Islet of Langerhans (tissue), 1 donor: ENCODE measurements around the gene B3GNT2.
"Not testable (repeated sequence)": the region's sequence is repeated elsewhere in the genome, so short reads cannot be mapped to it uniquely, and the experiment has no call there.

Experiments
- FAIRE-seq: peaks from one replicate; lab custom pipeline; 2011; peaks lifted over from hg19 to GRCh38; lab: Jason Lieb, UNC

Gene B3GNT2

DNA sequence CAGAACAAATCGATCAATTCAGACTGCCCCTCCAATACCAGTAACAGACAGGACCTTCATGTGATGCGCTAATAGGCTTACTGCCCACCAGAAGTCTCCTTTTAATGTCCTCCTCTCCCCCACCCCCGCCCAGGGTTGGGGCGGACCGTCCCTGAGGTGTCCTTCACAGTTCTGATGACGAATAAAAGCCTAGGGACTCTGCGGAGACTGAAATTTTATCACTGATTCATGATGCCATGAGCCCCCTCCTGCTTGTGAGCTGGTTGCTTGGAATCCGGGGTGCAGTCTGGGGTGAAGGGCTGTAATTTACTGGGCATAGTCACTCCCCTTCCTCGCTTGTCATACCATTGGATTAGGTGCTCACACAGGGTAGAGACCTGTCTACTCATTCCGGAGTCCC is 42.3 kb downstream of the B3GNT2 start:
- no peak for FAIRE-seq

DNA sequence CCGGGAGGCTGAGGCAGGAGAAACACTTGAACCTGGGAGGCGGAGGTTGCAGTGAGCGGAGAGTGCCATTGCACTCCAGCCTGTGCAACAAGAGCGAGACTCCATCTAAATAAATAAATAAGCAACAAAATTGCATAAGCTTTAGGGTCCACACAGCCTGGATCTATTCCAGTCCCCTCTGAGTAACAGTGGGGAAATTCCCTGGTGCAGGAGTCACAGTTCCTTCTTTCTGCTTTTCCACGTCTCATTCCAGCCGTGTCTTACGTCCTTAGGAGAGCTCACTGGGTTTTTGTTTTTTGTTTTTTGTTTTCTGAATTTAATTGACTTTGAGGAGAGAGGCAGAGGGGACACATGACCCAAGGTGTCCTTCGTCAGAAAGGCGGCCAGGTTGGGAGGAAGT is 44.6 kb downstream of the B3GNT2 start:
- no peak for FAIRE-seq

DNA sequence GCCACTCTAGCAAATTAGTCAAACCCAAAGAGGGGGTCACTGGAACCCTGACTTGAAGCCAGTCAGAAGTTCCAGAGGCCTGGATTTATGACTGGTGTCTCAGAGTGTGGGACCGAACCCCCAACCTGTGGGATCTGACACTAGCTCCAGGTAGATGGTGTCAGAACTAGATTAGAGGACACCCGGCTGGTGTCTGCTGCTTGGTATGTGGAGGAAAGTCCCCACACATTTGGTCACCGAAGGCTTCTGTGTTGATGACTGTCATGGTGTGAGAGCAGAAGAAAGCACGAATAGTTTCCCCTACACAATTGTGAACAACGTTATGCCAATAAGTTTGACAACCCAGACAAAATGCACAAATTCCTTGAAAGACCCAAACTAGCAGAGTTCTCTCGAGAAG is 48.1 kb downstream of the B3GNT2 start:
- no peak for FAIRE-seq

DNA sequence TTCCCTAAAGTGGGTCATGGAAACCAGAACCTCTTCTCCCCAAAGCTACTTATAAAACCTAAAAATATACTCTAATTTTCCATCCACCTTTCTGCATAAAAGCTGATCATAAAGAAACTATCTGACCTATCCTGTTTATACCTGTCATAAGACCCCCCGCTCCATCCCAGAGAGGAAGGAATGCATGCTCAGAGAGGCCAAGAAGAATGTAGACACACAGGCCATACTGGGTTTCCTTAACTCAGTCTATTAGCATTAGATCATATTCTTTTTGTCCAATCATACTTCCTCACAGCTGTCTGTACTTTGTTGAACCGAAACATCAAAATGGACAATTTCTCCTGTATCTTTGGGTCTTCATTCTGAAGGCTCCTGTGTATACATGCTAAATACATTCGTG is 52.3 kb downstream of the B3GNT2 start:
- FAIRE-seq: no peak

DNA sequence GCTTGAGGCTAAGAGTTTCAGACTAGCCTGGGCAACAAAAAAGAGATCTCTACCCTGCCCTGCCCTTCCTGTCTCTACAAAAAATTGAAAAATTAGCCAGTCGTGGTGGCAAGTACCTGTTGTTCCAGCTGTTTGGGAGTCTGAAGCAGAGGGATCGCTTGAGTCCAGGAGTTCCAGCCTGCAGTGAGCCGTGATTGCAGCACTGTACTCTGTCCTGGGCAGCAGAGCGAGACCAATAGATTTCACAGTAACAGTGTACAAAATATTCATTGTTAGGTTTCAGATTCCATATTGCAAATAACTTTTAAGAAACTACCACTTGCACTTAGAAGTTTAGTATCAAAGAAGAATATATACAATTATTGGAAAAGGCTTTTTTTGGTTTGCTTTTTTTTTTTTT is 54.3 kb downstream of the B3GNT2 start:
- FAIRE-seq: no peak

DNA sequence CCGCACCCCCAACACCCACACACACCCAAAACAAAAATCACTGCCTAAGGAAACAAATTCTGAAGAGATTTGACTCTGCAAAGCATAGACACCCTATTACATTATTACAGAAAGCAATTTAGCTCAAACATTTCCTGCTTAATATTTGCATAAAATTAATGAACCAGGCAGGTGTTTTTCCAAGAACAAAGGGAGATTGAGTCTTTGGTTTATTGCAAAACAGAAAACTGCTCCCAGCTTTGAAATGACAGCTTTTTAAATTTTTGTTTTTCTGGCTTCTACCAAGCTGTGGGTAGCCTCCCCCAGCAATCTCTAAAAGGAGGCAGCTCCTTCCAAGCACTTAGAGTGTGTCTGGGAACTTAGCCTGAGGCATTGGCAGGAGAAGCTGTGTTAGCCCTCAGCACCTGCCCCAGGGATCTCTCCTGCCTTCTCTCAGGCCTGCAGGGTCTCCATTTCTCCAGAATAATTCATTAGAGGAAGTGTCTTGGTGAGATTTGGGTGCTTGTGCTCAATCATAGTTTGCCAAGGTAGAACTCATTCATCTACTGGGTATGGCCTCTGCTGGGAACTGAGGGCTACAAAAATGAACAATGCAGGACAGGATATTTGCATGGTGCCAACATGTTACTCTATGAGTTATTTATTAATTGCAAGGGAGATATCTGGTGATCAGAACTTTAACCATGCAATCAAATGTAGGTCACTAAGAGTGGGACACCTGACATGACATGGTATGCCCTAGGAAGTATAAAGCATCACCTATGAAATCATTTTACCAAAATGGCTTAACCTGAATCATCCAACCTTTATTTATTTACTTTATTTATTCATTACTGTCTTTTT is 58.7 kb downstream of the B3GNT2 start:
- FAIRE-seq: no peak

DNA sequence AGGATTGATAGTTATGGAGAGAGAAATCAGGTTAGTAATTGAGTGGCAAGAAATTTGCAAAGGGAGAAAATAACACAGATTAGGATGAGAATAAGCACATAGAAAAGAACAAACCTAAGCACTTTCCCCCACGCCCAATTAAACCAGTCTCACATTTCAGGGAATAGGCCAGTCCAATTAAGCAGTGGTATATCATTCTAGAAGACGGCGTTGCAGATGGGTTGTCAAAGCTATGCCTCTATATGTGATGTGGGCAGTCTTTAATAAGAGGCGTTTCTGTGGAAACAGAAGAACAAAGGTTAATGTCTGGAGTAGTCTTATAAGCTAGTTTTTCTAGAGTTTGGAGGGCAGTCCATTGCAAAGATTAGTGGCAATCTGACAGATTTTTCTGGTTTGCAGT is 61.6 kb downstream of the B3GNT2 start:
- FAIRE-seq: no peak

DNA sequence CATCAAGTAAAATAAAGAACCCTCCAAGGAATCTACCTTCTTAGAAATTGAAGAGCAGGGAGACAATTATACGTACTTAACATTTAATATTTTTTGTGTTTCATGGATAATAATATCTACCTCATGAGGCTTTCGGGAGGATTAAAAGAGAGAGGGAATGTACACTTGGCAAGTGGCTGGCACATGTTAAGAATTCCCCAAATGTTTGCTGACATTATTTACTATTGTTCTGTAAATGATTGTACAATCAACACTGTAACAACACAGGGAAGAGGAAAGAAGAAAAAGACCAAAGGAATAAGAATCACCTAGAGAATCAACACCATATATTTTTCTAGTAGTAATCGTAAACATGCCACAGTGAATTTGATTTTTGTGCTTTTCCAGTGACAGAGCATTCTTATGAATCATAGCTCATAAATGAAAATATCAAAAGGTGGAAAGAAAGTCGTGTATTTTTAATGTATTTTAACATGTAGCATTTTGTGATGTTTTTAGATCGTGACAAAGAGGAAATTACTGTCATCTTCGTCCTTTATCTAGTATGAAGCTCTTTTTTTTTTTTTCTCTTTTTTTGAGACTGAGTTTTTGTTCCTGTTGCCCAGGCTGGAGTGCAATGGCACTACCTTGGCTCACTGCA is 67.3 kb downstream of the B3GNT2 start:
- FAIRE-seq: no peak

DNA sequence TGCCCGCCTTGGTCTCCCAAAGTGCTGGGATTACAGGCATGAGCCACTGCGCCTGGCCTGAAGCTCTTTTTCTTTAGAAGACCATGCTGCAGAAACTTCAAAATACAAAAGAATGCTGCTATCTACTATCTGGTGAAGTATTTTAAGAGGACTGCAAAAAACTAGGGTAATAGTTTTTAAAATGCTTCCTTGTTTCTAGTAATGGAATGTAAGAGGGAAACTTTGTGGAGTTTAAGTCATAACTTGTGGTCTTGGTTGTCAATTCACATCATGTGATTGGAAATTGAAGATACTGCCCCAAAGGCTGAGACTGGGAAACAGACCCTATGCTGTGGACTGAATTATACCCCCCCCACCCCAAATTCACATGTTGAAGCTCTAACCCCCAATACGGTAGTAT is 68.3 kb downstream of the B3GNT2 start:
- FAIRE-seq: no peak

DNA sequence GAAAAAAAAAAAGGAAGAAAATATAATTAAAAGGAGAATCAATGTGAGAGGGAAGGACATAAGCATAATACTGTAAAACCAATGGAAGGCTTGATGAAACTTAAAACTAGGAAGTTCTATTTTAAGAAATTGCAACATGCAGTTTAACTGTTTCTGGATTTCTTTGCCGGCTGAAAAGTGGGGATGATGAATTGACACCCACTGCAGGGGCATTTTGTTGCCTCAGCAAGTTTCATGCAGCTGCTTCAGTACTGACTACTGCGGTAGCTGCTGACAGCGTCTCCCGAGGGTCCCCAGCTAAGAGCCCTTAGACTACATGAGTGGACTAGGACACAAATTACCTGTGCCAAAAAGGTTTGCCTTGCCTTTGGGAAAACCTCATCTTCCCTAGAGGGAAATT is 69.2 kb downstream of the B3GNT2 start:
- FAIRE-seq: no peak

DNA sequence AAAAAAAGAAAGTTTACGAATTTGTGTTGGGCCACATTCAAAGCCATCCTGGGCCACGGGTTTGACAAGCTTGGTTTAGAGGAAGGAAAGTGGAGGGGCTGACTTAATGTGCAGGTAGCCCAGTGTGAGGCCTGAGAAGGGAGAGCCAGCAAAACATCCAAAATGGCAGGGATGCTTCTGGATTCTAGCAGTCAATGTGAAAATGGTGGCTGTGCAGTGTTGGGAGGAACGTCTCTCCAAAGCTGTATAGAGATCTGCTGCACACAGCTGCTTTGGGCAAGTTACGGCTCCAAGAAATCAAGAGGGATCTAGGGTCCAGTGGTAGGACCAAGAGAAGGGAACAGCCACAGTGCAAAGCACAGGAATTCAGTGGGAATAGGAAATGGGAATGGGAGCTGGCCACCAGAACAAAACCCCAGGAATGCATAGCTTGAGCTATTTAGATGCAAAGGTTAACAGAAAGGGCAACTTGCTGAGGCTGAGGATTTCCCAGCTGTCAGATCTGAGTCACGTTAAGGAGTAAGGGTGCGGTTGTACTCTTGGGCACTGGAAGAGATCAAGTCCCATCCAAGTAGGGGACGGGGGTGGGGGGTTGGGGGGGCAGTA is 70.6 kb downstream of the B3GNT2 start:
- no peak for FAIRE-seq

DNA sequence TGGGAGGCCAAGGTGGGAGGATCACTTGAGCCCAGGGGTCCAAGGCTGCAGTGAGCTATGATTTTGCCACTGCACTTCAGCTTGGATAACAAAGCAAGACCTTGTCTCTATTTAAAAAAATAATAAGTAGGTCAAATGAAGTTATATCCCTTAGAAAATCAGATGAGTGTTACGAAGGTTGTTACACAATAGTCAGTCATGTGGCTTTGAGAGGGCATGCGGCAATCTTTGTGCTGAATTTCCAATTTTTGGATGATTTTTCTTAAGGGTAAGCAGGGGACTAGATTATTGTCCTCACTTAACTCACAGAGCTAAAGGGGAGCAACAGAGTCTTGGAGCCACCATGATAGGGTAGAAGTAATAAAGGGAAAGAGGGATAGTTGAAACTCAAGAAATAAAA is 71.8 kb downstream of the B3GNT2 start:
- FAIRE-seq: no peak

DNA sequence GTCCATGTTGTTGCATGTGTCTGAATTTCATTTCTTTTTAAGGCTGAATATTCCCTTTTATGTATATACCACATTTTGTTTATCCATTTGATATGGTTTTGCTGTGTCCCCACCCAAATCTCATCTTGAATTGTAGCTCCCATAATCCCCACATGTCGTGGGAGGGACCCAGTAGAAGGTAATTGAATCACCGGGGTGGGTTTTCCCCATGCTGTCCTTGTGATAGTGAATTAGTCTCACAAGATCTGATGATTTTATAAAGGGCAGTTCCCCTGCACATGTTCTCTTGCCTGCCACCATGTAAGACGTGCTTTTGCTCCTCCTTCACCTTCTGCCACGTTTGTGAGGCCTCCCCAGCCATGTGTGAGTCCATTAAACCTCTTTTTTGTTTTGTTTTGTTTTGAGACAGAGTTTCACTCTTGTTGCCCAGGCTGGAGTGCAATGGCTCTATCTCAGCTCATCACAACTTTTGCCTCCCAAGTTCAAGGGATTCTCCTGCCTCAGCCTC is 72.8 kb downstream of the B3GNT2 start:
- not testable (repeated sequence) for FAIRE-seq

DNA sequence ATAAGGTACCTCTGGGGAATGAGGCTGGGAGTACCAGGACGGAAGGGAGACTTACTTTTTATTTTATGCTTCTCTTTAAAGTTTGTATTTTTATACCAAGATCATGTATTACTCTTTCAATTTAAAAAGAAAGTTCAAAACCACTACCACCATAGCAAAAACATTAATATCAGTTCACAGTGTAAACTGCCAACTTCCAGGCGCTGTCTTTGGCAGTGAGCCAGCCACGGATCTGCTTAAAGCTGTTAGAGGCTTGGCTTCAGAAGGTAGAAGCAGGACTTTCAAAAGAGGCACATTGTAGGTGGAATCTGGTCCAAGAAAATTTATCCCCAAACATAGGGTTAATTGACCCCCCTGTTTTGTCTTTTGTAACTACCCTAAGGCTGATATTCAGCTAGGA is 74.8 kb downstream of the B3GNT2 start:
- FAIRE-seq: no peak
